Pancreas (tissue), 10 donors: ENCODE data around the gene NUDT3. TPM values are rescaled to one million over a fixed set of nuclear protein-coding genes. Genes with fewer than 3 reads are reported as not detected.
A peak's percentile ranks its signal among the peaks of the same experiment; 100 is the strongest.

Experiments used
- ATAC-seq, 4 donors: fragments of 200-7000 bp; cut with Tn5 transposase; one replicate each; pipeline versions ENCODE4 v1.8.0 to v1.9.1; 2020; ENCODE audit warnings: mild to moderate bottlenecking in 4 of 4, moderate library complexity in 4 of 4
- DNase-seq, 6 donors: peaks; one replicate each; pipeline ENCODE4 v3.0.0-alpha.2; 2020
- FAIRE-seq: peaks from 2 replicates; lab custom pipeline; 2012; peaks lifted over from hg19 to GRCh38; lab: Jason Lieb, UNC
- H3K27ac ChIP-seq, 4 donors: fragments of 200-600 bp; sonication (generic); 1 replicate in 3 of 4; 2 replicates in 1 of 4; pipeline versions ENCODE4 v1.5.0 to v1.8.0; 2020
- H3K27me3 ChIP-seq, 4 donors: fragments of 200-600 bp; one replicate each; pipeline ENCODE4 v1.8.0; 2021
- H3K36me3 ChIP-seq, 3 donors: fragments of 200-600 bp; sonication (generic) in 1 of 3; one replicate each; pipeline versions ENCODE4 v1.5.0 to v1.8.0; 2020 to 2021
- H3K4me1 ChIP-seq, 3 donors: fragments of 200-600 bp; one replicate each; pipeline ENCODE4 v1.8.0; 2021
- H3K4me3 ChIP-seq, 4 donors: fragments of 200-600 bp; sonication (generic) in 2 of 4; one replicate each; pipeline versions ENCODE4 v1.5.0 to v1.8.0; 2020 to 2021
- H3K9me3 ChIP-seq, 4 donors: fragments of 200-600 bp; one replicate each; pipeline ENCODE4 v1.8.0; 2021
- WGBS, 2 donors: extraction: QIAGEN DNeasy Blood & Tissue Kit; methylation state at CpG; one replicate each; pipeline ENCODE4 v1.1.7; 2013; 5-methylcytosine and 5-hydroxymethylcytosine counted together
- intact Hi-C, 3 donors: fragments of 100-400 bp; cut with DNase I; formaldehyde crosslinking; loops; one replicate each; pipeline versions ENCODE4 v1.11.1 to v1.14.2; 2022
- polyA plus RNA-seq, 2 donors: library from polyadenylated mRNA; stranded (reverse); fragments of 200-250 nt; gene quantifications; one replicate each; pipeline ENCODE4 v1.2.3, GENCODE V29; 2013
- total RNA-seq, 6 donors: library from RNA; stranded (reverse); fragmentation: NEBNext Ultra II Directional in 4 of 6; extraction: Animal tissue kit (Norgen Biotek cat#: 25700) in 4 of 6; gene quantifications; one replicate each; pipeline versions ENCODE4 v1.2.1 to v1.2.4, GENCODE V29; 2021 to 2023
- TF ChIP-seq, protein P1 (sequence below), 4 donors: fragments of 200-600 bp; sonication (generic) in 3 of 4; IDR thresholded peaks; one replicate each; pipeline versions ENCODE4 v1.5.0 to v1.8.0; 2021; ENCODE audit warnings: antibody characterized with exemption in 4 of 4
- donor health status: healthy with polysubstance abuse.
- donor health status: DM: no; HTN: no; CAD: no; lungs with moderate emphysema.
- donor health status: DM: no; HTN: no; CAD: no.
- donor health status: control.
- donor health status: control.
- donor health status: Bipolar disorder and iron deficiency.
- donor health status: DM: yes; HTN: yes; CAD: no.
- donor health status: DM: no; HTN: no; CAD: no.
- donor health status: DM: no; HTN: no; CAD: no.
- donor health status: DM: yes; HTN: yes; CAD: no.

Gene NUDT3
- total and polyA plus RNA-seq, 8 donors = 7.1 to 20.7 (median 14.0) TPM

- intact Hi-C loops = no loop called here
- WGBS, 2 donors = 95 to 97% methylated on average over 1 of the region's 1 CpG
- ATAC-seq (no peak), DNase-seq (no peak), FAIRE-seq (no peak)
- TF ChIP-seq, protein P1, sequence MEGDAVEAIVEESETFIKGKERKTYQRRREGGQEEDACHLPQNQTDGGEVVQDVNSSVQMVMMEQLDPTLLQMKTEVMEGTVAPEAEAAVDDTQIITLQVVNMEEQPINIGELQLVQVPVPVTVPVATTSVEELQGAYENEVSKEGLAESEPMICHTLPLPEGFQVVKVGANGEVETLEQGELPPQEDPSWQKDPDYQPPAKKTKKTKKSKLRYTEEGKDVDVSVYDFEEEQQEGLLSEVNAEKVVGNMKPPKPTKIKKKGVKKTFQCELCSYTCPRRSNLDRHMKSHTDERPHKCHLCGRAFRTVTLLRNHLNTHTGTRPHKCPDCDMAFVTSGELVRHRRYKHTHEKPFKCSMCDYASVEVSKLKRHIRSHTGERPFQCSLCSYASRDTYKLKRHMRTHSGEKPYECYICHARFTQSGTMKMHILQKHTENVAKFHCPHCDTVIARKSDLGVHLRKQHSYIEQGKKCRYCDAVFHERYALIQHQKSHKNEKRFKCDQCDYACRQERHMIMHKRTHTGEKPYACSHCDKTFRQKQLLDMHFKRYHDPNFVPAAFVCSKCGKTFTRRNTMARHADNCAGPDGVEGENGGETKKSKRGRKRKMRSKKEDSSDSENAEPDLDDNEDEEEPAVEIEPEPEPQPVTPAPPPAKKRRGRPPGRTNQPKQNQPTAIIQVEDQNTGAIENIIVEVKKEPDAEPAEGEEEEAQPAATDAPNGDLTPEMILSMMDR (IDR thresholded peaks at IDR 0.05) = no peak
- Histone ChIP-seq H3K27ac (no peak overlapping the region), H3K27me3 (no peaks in the 10 kb centered on the region), H3K36me3 (no peaks in the 10 kb centered on the region), H3K9me3 (no peaks in the 10 kb centered on the region), H3K4me1 (peaks cover 8 to 13% (median 8%) of the 10 kb centered on the region in 3 donors), H3K4me3 (no peak overlapping the region)
Observed at GRCh38 chr6:34362176-34362575, 30.3 kb downstream of the NUDT3 start.

DNA sequence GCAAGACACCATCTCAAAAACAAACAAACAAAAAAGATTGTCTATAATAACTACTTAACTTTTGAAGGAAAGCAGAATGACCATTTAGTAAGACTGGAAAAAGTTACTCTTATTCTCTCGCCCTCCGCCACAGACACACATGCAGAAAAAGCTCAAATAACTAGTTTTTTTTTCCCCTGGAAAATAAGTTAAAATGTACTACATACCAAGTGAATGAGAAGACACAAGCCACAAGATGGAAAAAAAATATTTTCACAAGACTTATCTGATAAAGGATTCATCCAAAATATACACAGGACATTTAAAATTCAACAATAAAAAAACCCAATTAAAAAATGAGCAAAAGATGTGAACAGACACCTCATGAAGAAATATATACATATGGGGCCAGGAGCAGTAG, 31.9 kb downstream of the NUDT3 start:
- DNase-seq = no peak
- no peak for FAIRE-seq
- no peak for ATAC-seq
- intact Hi-C loops = no loop called here
- peaks cover 8 to 13% (median 8%) of the 10 kb centered on the region in 3 donors for H3K4me1 ChIP-seq
- TF ChIP-seq, protein P1 (IDR thresholded peaks at IDR 0.05) = no peak
- H3K27ac ChIP-seq = no peak overlapping the region
- no peaks in the 10 kb centered on the region for H3K9me3 ChIP-seq
- no peaks in the 10 kb centered on the region for H3K27me3 ChIP-seq
- H3K4me3 ChIP-seq = no peak overlapping the region
- 93 to 100% methylated on average over 2 of the region's 2 CpGs for WGBS, 2 donors
- no peaks in the 10 kb centered on the region for H3K36me3 ChIP-seq

DNA sequence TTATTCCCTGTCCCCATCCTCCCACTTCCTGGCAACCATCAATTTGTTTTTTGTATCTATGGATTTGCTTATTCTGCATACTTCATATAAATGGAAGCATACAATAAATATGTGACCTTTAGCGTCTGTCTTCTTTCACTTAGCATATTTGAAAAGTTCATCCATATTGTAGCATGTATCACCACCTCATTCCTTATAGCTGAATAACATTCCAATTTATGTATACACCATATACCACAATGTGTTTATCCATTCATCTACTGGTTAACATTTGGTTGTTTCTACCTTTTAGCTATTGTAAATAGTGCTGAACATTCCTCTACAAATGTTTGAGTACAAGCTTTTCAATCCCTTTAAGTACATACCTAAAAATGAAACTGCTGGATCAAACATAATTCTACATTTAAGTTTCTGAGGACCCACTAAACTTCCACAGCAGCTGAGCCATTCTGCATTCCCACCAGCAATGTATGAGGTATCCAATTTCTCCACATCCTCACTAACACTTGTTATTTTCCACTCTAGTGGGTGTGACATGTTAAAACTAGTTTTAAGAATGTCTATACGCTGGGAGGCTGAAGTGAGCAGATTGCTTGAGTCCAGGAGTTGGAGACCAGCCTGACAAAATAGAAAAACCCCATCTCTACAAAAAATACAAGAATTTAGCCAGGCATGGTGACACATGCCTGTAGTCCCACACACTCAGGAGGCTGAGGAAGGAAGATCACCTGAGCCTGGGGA, 32.9 kb downstream of the NUDT3 start:
- TF ChIP-seq, protein P1 (IDR thresholded peaks at IDR 0.05) = no peak
- H3K36me3 ChIP-seq = no peaks in the 10 kb centered on the region
- no peak overlapping the region for H3K4me3 ChIP-seq
- 86 to 94% methylated on average over 2 of the region's 2 CpGs for WGBS, 2 donors
- no peaks in the 10 kb centered on the region for H3K27me3 ChIP-seq
- FAIRE-seq (no peak), DNase-seq (no peak), ATAC-seq (no peak)
- intact Hi-C loops = no loop called here
- H3K27ac ChIP-seq = no peak overlapping the region
- no peaks in the 10 kb centered on the region for H3K9me3 ChIP-seq
- peaks cover 8 to 13% (median 8%) of the 10 kb centered on the region in 3 donors for H3K4me1 ChIP-seq

- ATAC-seq = peak in 3 of 4 donors; percentile 52 to 72 (median 53)
- Histone ChIP-seq H3K9me3 (no peaks in the 10 kb centered on the region), H3K27me3 (no peaks in the 10 kb centered on the region), H3K27ac (no peak overlapping the region), H3K36me3 (no peaks in the 10 kb centered on the region), H3K4me3 (no peak overlapping the region), H3K4me1 (peaks cover 8 to 10% (median 8%) of the 10 kb centered on the region in 3 donors)
- TF ChIP-seq, protein P1 (IDR thresholded peaks at IDR 0.05) = no peak
- DNase-seq = peak in 1 of 6 donors; percentile 32
- intact Hi-C loops = no loop called here
- WGBS, 2 donors = 26 to 33% methylated on average over 3 of the region's 3 CpGs
- no peak for FAIRE-seq
Observed at GRCh38 chr6:34358389-34358905, 34.0 kb downstream of the NUDT3 start.

DNA sequence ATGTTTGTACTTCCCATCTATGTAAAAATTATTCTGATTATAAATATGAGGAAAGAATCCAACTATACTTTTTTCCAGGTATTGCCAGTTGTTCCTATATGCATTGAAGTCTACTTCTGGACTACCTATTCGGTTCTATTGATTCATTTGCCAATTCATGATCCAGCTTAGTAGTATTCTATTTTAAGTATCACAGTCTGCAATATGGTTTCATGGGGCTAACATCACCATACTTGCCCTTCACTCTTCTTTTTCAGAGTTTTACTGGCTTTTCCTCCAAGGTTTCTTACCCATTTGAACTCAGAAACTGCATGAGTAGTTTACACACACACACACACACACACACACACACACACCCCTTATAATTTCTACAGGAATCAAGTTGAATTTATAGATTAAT, 34.5 kb downstream of the NUDT3 start:
- intact Hi-C loops = no loop called here
- no peak for ATAC-seq
- FAIRE-seq = no peak
- Histone ChIP-seq H3K4me3 (no peak overlapping the region), H3K9me3 (no peaks in the 10 kb centered on the region), H3K36me3 (no peaks in the 10 kb centered on the region), H3K4me1 (peaks cover 5 to 7% (median 5%) of the 10 kb centered on the region in 3 donors), H3K27ac (no peak overlapping the region), H3K27me3 (no peaks in the 10 kb centered on the region)
- TF ChIP-seq, protein P1 (IDR thresholded peaks at IDR 0.05) = no peak
- 39 to 40% methylated on average over 1 of the region's 1 CpG for WGBS, 2 donors
- no peak for DNase-seq
